ENCODE results near the gene CCDC57.

CCDC57 gene

GRCh38 chr17:82060001-82060380 lies 152.7 kb downstream of the CCDC57 start:
- peaks cover 19 to 77% of the 10 kb centered on the region in 2 donors for H3K36me3 ChIP-seq (ENCODE audit: control insufficient read depth in 1 of 2, insufficient read depth in 2 of 2, low read length in 2 of 2)
- no peaks in the 10 kb centered on the region for H3K9me3 ChIP-seq (ENCODE audit: control insufficient read depth in 1 of 2, low read length in 2 of 2)
- no peak overlapping the region for H3K4me3 ChIP-seq (ENCODE audit: low read depth in 1 of 2, low read length in 2 of 2)
- H3K4me1 ChIP-seq (ENCODE audit: control insufficient read depth in 1 of 2, insufficient read depth in 2 of 2, low read length in 2 of 2), result peaks cover 8 to 13% of the 10 kb centered on the region in 2 donors
- no peaks in the 10 kb centered on the region for H3K27me3 ChIP-seq (ENCODE audit: control insufficient read depth in 1 of 2, insufficient read depth in 2 of 2, low read length in 2 of 2)
- H3K9ac ChIP-seq (ENCODE audit: low read depth in 1 of 2, low read length in 2 of 2), result no peak overlapping the region
- no peak overlapping the region for H3K27ac ChIP-seq (ENCODE audit: low read depth, low read length)

DNA sequence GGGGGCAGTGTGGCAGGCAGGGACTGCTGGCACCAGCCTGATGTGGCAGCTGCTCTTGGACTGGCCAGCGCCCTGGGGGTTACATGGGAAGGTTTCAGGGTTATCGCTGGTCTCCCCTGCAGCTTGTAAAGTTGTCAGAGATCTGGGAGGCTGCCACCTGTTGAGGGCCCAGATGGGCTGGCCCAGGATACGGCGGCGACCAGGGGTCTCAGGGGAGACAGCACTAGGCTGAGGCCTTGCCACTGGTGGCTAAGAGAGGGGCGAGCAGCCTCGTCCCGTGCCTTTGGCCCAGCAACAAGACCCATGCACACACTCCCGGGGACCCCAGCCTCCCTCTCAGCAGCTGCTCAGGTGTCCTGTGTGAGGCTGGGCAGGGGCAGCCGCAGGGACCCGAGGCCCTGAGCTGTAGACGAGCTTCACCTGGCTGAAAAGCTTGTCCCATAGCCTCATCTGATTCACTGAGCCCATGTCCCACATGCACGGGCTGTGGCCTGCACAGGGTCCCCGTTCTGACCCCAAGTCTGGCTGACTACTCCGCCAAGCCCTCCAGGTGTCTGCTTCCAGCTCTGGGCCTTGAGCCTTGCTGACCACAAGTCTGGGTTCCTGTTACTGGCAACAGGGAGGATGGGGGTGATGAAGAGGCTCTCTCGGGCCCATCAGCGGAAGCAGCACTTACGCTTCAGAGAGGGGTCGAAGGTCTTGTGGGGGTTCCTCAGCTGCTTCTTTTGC lies 153.2 kb downstream of the CCDC57 start:
- H3K4me3 ChIP-seq (ENCODE audit: low read depth in 1 of 2, low read length in 2 of 2), result no peak overlapping the region
- peaks cover 21 to 82% of the 10 kb centered on the region in 2 donors for H3K36me3 ChIP-seq (ENCODE audit: control insufficient read depth in 1 of 2, insufficient read depth in 2 of 2, low read length in 2 of 2)
- peaks cover 2 to 8% of the 10 kb centered on the region in 2 donors for H3K4me1 ChIP-seq (ENCODE audit: control insufficient read depth in 1 of 2, insufficient read depth in 2 of 2, low read length in 2 of 2)
- no peak overlapping the region for H3K27ac ChIP-seq (ENCODE audit: low read depth, low read length)
- no peak overlapping the region for H3K9ac ChIP-seq (ENCODE audit: low read depth in 1 of 2, low read length in 2 of 2)
- no peaks in the 10 kb centered on the region for H3K9me3 ChIP-seq (ENCODE audit: control insufficient read depth in 1 of 2, low read length in 2 of 2)
- H3K27me3 ChIP-seq (ENCODE audit: control insufficient read depth in 1 of 2, insufficient read depth in 2 of 2, low read length in 2 of 2), result no peaks in the 10 kb centered on the region

DNA sequence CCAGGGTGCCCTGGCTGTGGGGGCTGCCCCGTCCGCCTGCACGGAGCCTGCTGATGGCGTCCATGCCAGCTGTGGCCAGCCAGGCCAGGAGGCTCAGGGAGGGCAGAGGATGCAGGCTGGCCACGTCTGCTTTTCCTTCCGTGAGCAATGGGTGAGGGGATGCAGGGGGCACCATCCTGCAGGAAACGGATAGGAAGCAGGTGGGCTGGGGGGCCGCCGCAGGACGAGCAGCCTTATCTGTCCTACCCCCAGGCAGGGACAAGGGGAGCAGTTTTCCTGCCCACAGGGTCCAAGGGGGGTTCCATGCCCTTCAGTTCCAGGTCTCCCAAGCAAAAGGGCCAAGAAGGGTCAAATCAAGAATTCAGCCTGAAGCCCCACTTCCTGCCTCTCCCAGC lies 153.8 kb downstream of the CCDC57 start:
- no peak overlapping the region for H3K27ac ChIP-seq (ENCODE audit: low read depth, low read length)
- H3K9ac ChIP-seq (ENCODE audit: low read depth in 1 of 2, low read length in 2 of 2), result no peak overlapping the region
- peaks cover 21 to 87% of the 10 kb centered on the region in 2 donors for H3K36me3 ChIP-seq (ENCODE audit: control insufficient read depth in 1 of 2, insufficient read depth in 2 of 2, low read length in 2 of 2)

GRCh38 chr17:82058230-82058854 lies 154.3 kb downstream of the CCDC57 start:
- Histone ChIP-seq H3K9ac (ENCODE audit: low read depth in 1 of 2, low read length in 2 of 2) (no peak overlapping the region), H3K27me3 (ENCODE audit: control insufficient read depth in 1 of 2, insufficient read depth in 2 of 2, low read length in 2 of 2) (no peaks in the 10 kb centered on the region), H3K4me3 (ENCODE audit: low read depth in 1 of 2, low read length in 2 of 2) (no peak overlapping the region), H3K36me3 (ENCODE audit: control insufficient read depth in 1 of 2, insufficient read depth in 2 of 2, low read length in 2 of 2) (peaks cover 20 to 91% of the 10 kb centered on the region in 2 donors), H3K4me1 (ENCODE audit: control insufficient read depth in 1 of 2, insufficient read depth in 2 of 2, low read length in 2 of 2) (peaks cover 2 to 5% of the 10 kb centered on the region in 2 donors), H3K9me3 (ENCODE audit: control insufficient read depth in 1 of 2, low read length in 2 of 2) (no peaks in the 10 kb centered on the region), H3K27ac (ENCODE audit: low read depth, low read length) (no peak overlapping the region)

More for the DNA sequence above, 153.8 kb downstream of the CCDC57 start:
- Histone ChIP-seq H3K4me1 (ENCODE audit: control insufficient read depth in 1 of 2, insufficient read depth in 2 of 2, low read length in 2 of 2) (peaks cover 0 to 2% of the 10 kb centered on the region in 2 donors), H3K27me3 (ENCODE audit: control insufficient read depth in 1 of 2, insufficient read depth in 2 of 2, low read length in 2 of 2) (no peaks in the 10 kb centered on the region), H3K9me3 (ENCODE audit: control insufficient read depth in 1 of 2, low read length in 2 of 2) (no peaks in the 10 kb centered on the region), H3K4me3 (ENCODE audit: low read depth in 1 of 2, low read length in 2 of 2) (no peak overlapping the region)

DNA sequence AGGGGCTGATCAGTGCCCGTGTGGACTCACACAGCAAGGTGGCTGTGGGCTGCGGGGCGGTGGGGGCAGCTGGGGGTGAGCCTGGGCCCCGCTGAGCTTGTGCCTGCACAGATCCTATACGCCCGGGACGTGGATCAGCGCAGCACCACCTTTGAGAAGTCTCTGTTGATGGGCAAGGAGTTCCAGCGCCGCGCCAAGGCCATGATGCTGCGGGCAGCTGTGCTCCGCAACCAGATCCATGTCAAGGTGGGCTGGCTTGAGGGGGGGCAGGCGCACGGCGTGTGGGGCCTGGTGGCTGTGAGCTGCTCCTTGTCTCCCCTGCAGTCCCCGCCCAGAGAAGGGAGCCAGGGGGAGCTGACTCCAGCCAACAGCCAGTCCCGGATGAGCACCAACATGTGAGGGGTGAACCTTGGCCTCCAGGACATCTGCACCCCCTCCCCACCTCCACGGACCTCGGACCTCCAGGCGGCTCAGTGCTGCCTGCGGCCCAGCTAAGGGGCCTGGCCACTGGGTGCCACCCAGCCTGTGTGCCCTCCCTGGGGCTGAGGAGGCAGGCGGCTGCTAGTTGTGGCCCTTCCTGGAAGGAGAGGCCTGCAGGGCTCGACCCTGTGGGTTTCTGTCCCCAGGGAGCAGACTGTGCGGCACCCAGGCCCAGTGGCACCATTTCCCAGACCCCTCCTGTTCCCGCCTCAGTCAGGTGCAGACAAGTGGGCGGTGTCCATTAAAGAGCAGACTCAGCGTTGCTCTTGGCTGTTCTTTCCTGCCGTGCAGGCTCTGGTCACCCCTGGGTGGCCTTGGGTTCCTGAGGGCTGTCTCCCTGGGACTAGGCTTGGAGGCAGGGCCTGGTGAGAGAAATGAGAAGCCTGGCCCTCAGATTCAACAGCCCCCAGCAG lies 155.7 kb downstream of the CCDC57 start:
- Histone ChIP-seq H3K4me1 (ENCODE audit: control insufficient read depth in 1 of 2, insufficient read depth in 2 of 2, low read length in 2 of 2) (peaks cover 11 to 18% of the 10 kb centered on the region in 2 donors), H3K27me3 (ENCODE audit: control insufficient read depth in 1 of 2, insufficient read depth in 2 of 2, low read length in 2 of 2) (no peaks in the 10 kb centered on the region), H3K9me3 (ENCODE audit: control insufficient read depth in 1 of 2, low read length in 2 of 2) (no peaks in the 10 kb centered on the region), H3K4me3 (ENCODE audit: low read depth in 1 of 2, low read length in 2 of 2) (no peak overlapping the region), H3K9ac (ENCODE audit: low read depth in 1 of 2, low read length in 2 of 2) (no peak overlapping the region), H3K27ac (ENCODE audit: low read depth, low read length) (no peak overlapping the region), H3K36me3 (ENCODE audit: control insufficient read depth in 1 of 2, insufficient read depth in 2 of 2, low read length in 2 of 2) (peaks cover 20 to 80% of the 10 kb centered on the region in 2 donors)

DNA sequence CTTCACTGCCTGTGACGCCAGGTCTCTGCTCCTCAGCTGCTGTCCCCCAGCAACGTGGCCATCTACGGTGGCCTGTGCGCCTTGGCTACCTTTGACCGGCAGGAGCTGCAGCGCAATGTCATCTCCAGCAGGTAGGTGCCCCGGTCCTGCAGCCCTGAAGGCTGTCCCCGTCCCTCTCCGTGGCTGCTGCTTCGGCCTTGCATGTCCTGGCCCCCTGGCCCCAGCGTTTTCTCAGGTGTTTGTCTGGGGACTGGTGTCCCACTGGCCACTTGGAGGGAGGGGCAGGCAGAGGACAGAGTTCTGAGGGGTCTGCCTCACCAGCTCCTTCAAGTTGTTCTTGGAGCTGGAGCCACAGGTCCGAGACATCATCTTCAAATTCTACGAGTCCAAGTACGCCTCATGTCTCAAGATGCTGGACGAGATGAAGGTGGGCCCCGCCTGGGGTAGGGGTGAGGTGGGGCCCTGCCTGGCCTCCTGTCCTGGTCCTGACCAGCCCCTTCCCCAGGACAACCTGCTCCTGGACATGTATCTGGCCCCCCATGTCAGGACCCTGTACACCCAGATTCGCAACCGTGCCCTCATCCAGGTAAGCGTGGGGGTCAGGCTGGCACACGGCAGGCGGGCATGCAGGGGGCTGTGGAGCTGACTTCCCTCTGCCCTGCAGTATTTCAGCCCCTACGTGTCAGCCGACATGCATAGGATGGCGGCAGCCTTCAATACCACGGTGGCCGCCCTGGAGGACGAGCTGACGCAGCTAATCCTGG lies 156.5 kb downstream of the CCDC57 start:
- no peaks in the 10 kb centered on the region for H3K27me3 ChIP-seq (ENCODE audit: control insufficient read depth in 1 of 2, insufficient read depth in 2 of 2, low read length in 2 of 2)
- H3K4me1 ChIP-seq (ENCODE audit: control insufficient read depth in 1 of 2, insufficient read depth in 2 of 2, low read length in 2 of 2), result peaks cover 11 to 18% of the 10 kb centered on the region in 2 donors
- no peaks in the 10 kb centered on the region for H3K9me3 ChIP-seq (ENCODE audit: control insufficient read depth in 1 of 2, low read length in 2 of 2)
- no peak overlapping the region for H3K27ac ChIP-seq (ENCODE audit: low read depth, low read length)
- peaks cover 16 to 74% of the 10 kb centered on the region in 2 donors for H3K36me3 ChIP-seq (ENCODE audit: control insufficient read depth in 1 of 2, insufficient read depth in 2 of 2, low read length in 2 of 2)
- no peak overlapping the region for H3K9ac ChIP-seq (ENCODE audit: low read depth in 1 of 2, low read length in 2 of 2)
- no peak overlapping the region for H3K4me3 ChIP-seq (ENCODE audit: low read depth in 1 of 2, low read length in 2 of 2)

- no peak overlapping the region for H3K27ac ChIP-seq (ENCODE audit: low read depth, low read length)
- peaks cover 15 to 66% of the 10 kb centered on the region in 2 donors for H3K36me3 ChIP-seq (ENCODE audit: control insufficient read depth in 1 of 2, insufficient read depth in 2 of 2, low read length in 2 of 2)
- peaks cover 11 to 25% of the 10 kb centered on the region in 2 donors for H3K4me1 ChIP-seq (ENCODE audit: control insufficient read depth in 1 of 2, insufficient read depth in 2 of 2, low read length in 2 of 2)
- no peaks in the 10 kb centered on the region for H3K9me3 ChIP-seq (ENCODE audit: control insufficient read depth in 1 of 2, low read length in 2 of 2)
- H3K4me3 ChIP-seq (ENCODE audit: low read depth in 1 of 2, low read length in 2 of 2), result no peak overlapping the region
- no peaks in the 10 kb centered on the region for H3K27me3 ChIP-seq (ENCODE audit: control insufficient read depth in 1 of 2, insufficient read depth in 2 of 2, low read length in 2 of 2)
- no peak overlapping the region for H3K9ac ChIP-seq (ENCODE audit: low read depth in 1 of 2, low read length in 2 of 2)
Observed at GRCh38 chr17:82055023-82055964, 157.3 kb downstream of the CCDC57 start.

DNA sequence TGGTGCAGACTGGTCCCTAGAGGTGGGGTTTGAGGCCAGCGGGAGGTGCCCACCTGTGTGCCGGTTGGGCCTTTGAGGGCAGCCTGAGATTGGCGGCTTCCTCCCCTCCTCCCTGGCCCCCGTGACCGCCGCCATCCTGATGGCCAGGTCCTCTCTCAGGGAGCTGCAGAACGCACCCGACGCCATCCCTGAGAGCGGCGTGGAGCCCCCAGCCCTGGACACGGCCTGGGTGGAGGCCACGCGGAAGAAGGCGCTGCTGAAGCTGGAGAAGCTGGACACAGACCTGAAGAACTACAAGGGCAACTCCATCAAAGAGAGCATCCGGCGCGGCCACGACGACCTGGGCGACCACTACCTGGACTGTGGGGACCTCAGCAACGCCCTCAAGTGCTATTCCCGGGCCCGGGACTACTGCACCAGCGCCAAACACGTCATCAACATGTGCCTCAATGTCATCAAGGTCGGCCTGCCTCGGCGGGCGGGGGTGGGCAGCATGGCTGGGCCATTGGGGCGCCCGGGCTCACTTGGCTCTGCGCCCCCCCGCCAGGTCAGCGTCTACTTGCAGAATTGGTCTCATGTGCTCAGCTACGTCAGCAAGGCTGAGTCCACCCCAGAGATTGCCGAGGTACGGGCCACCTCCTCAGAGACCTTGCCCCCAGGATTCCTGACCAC lies 158.2 kb downstream of the CCDC57 start:
- H3K4me1 ChIP-seq (ENCODE audit: control insufficient read depth in 1 of 2, insufficient read depth in 2 of 2, low read length in 2 of 2), result peaks cover 11 to 29% of the 10 kb centered on the region in 2 donors
- peaks cover 13 to 60% of the 10 kb centered on the region in 2 donors for H3K36me3 ChIP-seq (ENCODE audit: control insufficient read depth in 1 of 2, insufficient read depth in 2 of 2, low read length in 2 of 2)
- H3K27ac ChIP-seq (ENCODE audit: low read depth, low read length), result no peak overlapping the region
- no peak overlapping the region for H3K9ac ChIP-seq (ENCODE audit: low read depth in 1 of 2, low read length in 2 of 2)
- H3K9me3 ChIP-seq (ENCODE audit: control insufficient read depth in 1 of 2, low read length in 2 of 2), result no peaks in the 10 kb centered on the region
- H3K4me3 ChIP-seq (ENCODE audit: low read depth in 1 of 2, low read length in 2 of 2), result no peak overlapping the region
- H3K27me3 ChIP-seq (ENCODE audit: control insufficient read depth in 1 of 2, insufficient read depth in 2 of 2, low read length in 2 of 2), result no peaks in the 10 kb centered on the region

Measured in duodenal mucosa (tissue), 2 donors.